Dermis microvascular lymphatic vessel endothelial cell (primary cell): Measurements from ENCODE around the gene MVD. TPM values are rescaled to one million over a fixed set of nuclear protein-coding genes. Genes with fewer than 3 reads are reported as not detected.
"Not testable (repeated sequence)": the region's sequence is repeated elsewhere in the genome, so short reads cannot be mapped to it uniquely, and the experiment has no call there.

Source experiments
- DNase-seq, 2 donors: peaks; one replicate each; pipeline versions ENCODE4 v3.0.0 to v3.0.0-alpha.2; 2010; ENCODE audit warnings: low read depth in 2 of 2
- total RNA-seq: library from RNA; depleted of rRNA; stranded (reverse); fragments of >200 nt; gene quantifications from 2 replicates; pipeline ENCODE4 v1.2.1, GENCODE V29; 2014

The MVD gene
- total RNA-seq, 1 donor from 2014 or later = 59.7 TPM

GRCh38 chr16:88610080-88610479 is 52.8 kb downstream of the MVD start:
- no peak for DNase-seq

DNA sequence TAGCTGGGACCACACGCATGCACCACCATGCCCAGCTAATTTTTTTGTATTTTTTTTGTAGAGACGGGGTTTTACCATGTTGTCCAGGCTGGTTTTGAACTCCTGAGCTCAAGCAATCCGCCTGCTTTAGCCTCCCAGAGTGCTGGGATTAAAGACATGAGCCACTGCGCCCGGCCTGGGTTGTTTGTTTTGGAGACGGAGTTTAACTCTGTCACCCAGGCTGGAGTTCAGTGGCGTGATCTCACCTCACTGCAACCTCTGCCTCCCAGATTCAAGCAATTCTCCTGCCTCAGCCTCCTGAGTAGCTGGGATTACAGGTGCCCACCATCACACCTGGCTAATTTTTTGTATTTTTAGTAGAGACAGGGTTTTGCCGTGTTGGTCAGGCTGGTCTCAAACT is 53.5 kb downstream of the MVD start:
- not testable (repeated sequence) for DNase-seq

GRCh38 chr16:88608076-88608475 is 54.8 kb downstream of the MVD start:
- DNase-seq = no peak

DNA sequence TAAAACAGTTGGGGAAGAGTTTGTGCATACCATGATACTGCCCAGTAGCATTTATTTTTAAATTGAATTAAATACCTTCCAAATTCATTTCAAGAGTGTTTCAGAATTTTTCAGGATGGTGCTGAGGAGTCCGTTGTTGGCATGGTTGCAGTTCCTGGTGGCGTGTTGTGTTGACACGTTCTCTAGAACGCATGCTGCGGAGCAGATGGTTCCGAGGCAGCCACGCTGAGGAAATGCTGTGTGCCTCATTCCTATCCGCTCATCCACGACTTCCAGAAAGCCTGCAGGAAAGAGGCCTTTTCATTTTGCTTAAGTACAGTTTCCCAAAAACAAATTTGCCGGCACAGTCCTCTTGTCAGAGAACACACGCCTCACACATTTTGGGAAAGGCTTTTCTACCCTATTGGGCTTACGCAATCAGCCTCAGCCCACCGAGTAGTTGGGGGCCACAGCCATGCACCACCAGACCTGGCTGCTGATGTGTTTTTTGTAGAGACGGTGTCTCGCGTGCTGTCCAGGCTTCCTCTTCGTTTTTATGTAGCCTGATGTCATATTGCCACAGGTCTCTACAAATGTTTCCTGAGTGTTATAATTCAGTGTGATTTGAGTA is 56.6 kb downstream of the MVD start:
- no peak for DNase-seq

- DNase-seq = no peak
Observed at GRCh38 chr16:88605186-88606147, 57.4 kb downstream of the MVD start.

DNA sequence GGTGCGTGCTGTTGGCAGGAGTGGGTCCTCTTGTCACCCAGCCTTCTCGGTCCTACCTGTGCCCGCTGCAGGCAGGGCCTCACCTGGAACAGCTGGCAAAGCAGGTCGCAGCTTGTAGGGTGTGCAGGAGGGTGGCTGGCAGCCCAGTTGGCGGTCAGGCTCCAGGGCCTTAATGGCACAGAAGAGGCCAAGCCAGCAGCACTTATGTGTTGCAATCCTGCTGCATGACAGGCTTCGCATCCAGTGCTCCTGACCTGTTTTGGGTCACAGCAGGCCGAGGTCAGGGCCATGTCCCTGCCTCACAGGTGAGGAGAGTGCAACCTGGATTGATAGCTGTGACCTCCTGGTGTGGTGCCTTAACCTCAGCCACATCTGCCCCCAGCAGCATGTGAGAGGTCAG is 60.8 kb downstream of the MVD start:
- no peak for DNase-seq

Other genes with a start within 250 kb of the MVD start
- 0.64 and 1.6 TPM in 2 replicates for gene ZFPM1, start 209.8 kb downstream of the MVD start, total RNA-seq
- gene ZC3H18, start 92.7 kb downstream of the MVD start, total RNA-seq = 7.4 and 9.1 TPM in 2 replicates
- not detected in 2 replicates for gene IL17C, start 24.5 kb downstream of the MVD start, total RNA-seq
- gene CYBA, start 12.0 kb downstream of the MVD start, total RNA-seq = 336 and 456 TPM in 2 replicates
- gene SNAI3, start 23.4 kb upstream of the MVD start, total RNA-seq = 0.13 and 0.25 TPM in 2 replicates
- gene RNF166, start 43.3 kb upstream of the MVD start, total RNA-seq = 9.1 and 13.0 TPM in 2 replicates
- 10.8 and 12.8 TPM in 2 replicates for gene CTU2, start 43.4 kb upstream of the MVD start, total RNA-seq
- gene PIEZO1, start 122.1 kb upstream of the MVD start, total RNA-seq = 238 and 422 TPM in 2 replicates
- 4.3 and 5.1 TPM in 2 replicates for gene CDT1, start 140.7 kb upstream of the MVD start, total RNA-seq
- gene APRT, start 148.8 kb upstream of the MVD start, total RNA-seq = 105 and 128 TPM in 2 replicates
- gene GALNS, start 193.9 kb upstream of the MVD start, total RNA-seq = 7.2 and 15.7 TPM in 2 replicates
- 48.1 and 51.5 TPM in 2 replicates for gene TRAPPC2L, start 194.0 kb upstream of the MVD start, total RNA-seq
- gene PABPN1L, start 203.6 kb upstream of the MVD start, total RNA-seq = not detected in 2 replicates